NCI-H2029 (cell line): ENCODE data around the gene LRRC75A.
"Not testable (repeated sequence)": the region's sequence is repeated elsewhere in the genome, so short reads cannot be mapped to it uniquely, and the experiment has no call there.

Experiments used
- DNase-seq: peaks from one replicate; lab custom pipeline; 2025; lab: John Stamatoyannopoulos, UW

Gene LRRC75A

GRCh38 chr17:16472539-16472938 is 19.5 kb downstream of the LRRC75A start:
- no peak for DNase-seq

- DNase-seq, result no peak
These were observed 20.7 kb downstream of the LRRC75A start for GRCh38 chr17:16471295-16471694.

GRCh38 chr17:16470265-16470664 is 21.7 kb downstream of the LRRC75A start:
- peak; percentile 63 for DNase-seq

GRCh38 chr17:16468428-16468992 is 23.5 kb downstream of the LRRC75A start:
- DNase-seq, result no peak

GRCh38 chr17:16467886-16468285 is 24.1 kb downstream of the LRRC75A start:
- DNase-seq, result no peak

- no peak for DNase-seq
These were observed 24.9 kb downstream of the LRRC75A start for GRCh38 chr17:16467044-16467443.

GRCh38 chr17:16466407-16466806 is 25.6 kb downstream of the LRRC75A start:
- DNase-seq, result no peak

GRCh38 chr17:16465861-16466338 is 26.1 kb downstream of the LRRC75A start:
- peak; percentile 55 for DNase-seq

GRCh38 chr17:16465052-16465312 is 27.0 kb downstream of the LRRC75A start:
- no peak for DNase-seq

GRCh38 chr17:16464303-16465051 is 27.5 kb downstream of the LRRC75A start:
- no peak for DNase-seq

- peak; percentile 70 for DNase-seq
These were observed 28.4 kb downstream of the LRRC75A start for GRCh38 chr17:16463358-16464302.

GRCh38 chr17:16462070-16462864 is 29.7 kb downstream of the LRRC75A start:
- DNase-seq, result no peak

GRCh38 chr17:16461606-16461866 is 30.5 kb downstream of the LRRC75A start:
- DNase-seq, result no peak

- DNase-seq, result no peak
These were observed 31.0 kb downstream of the LRRC75A start for GRCh38 chr17:16460796-16461605.

- DNase-seq, result no peak
These were observed 32.0 kb downstream of the LRRC75A start for GRCh38 chr17:16459855-16460550.

- DNase-seq, result no peak
These were observed 32.7 kb downstream of the LRRC75A start for GRCh38 chr17:16459271-16459670.

- no peak for DNase-seq
These were observed 35.2 kb downstream of the LRRC75A start for GRCh38 chr17:16456742-16457316.

GRCh38 chr17:16455997-16456741 is 35.8 kb downstream of the LRRC75A start:
- no peak for DNase-seq

- DNase-seq, result no peak
These were observed 38.5 kb downstream of the LRRC75A start for GRCh38 chr17:16453493-16453851.

- DNase-seq, result not testable (repeated sequence)
These were observed 39.7 kb downstream of the LRRC75A start for GRCh38 chr17:16452268-16452667.
